M059J (cell line): ENCODE measurements around the gene LRRC4C. TPM values are rescaled to one million over a fixed set of nuclear protein-coding genes. Genes with fewer than 3 reads are reported as not detected.
"Not testable (repeated sequence)": the region's sequence is repeated elsewhere in the genome, so short reads cannot be mapped to it uniquely, and the experiment has no call there.

Experiments
- DNase-seq: peaks from one replicate; pipeline ENCODE4 v3.0.0-alpha.2; 2012; ENCODE audit warnings: low read depth
- total RNA-seq: library from RNA; depleted of rRNA; stranded (reverse); fragments of >200 nt; shearing (Covaris generic); gene quantifications from 2 replicates; pipeline ENCODE4 v1.2.3, GENCODE V29; 2014

LRRC4C gene
- total RNA-seq, 1 experiment from 2014 or later, result 0.17 TPM

- DNase-seq, result no peak
Measured at GRCh38 chr11:40240284-40240683, 1219.2 kb downstream of the LRRC4C start.

GRCh38 chr11:40236526-40236925, 1222.9 kb downstream of the LRRC4C start:
- no peak for DNase-seq

GRCh38 chr11:40235841-40236240, 1223.6 kb downstream of the LRRC4C start:
- DNase-seq, result no peak

- DNase-seq, result no peak
Measured at GRCh38 chr11:40230821-40231220, 1228.6 kb downstream of the LRRC4C start.

- DNase-seq, result no peak
Measured at GRCh38 chr11:40228662-40229061, 1230.8 kb downstream of the LRRC4C start.

GRCh38 chr11:40227730-40228129, 1231.7 kb downstream of the LRRC4C start:
- no peak for DNase-seq

- no peak for DNase-seq
Measured at GRCh38 chr11:40226654-40227053, 1232.8 kb downstream of the LRRC4C start.

GRCh38 chr11:40223596-40224330, 1235.7 kb downstream of the LRRC4C start:
- no peak for DNase-seq

GRCh38 chr11:40219401-40219800, 1240.1 kb downstream of the LRRC4C start:
- DNase-seq, result no peak

GRCh38 chr11:40215556-40215955, 1243.9 kb downstream of the LRRC4C start:
- DNase-seq, result no peak

- DNase-seq, result no peak
Measured at GRCh38 chr11:40207416-40207815, 1252.0 kb downstream of the LRRC4C start.

- no peak for DNase-seq
Measured at GRCh38 chr11:40204228-40204627, 1255.2 kb downstream of the LRRC4C start.

- no peak for DNase-seq
Measured at GRCh38 chr11:40203606-40204005, 1255.8 kb downstream of the LRRC4C start.

GRCh38 chr11:40202589-40203270, 1256.7 kb downstream of the LRRC4C start:
- no peak for DNase-seq

GRCh38 chr11:40192590-40192989, 1266.9 kb downstream of the LRRC4C start:
- not testable (repeated sequence) for DNase-seq

- no peak for DNase-seq
Measured at GRCh38 chr11:40190294-40190693, 1269.2 kb downstream of the LRRC4C start.

- DNase-seq, result no peak
Measured at GRCh38 chr11:40188848-40189247, 1270.6 kb downstream of the LRRC4C start.

GRCh38 chr11:40187295-40187694, 1272.2 kb downstream of the LRRC4C start:
- DNase-seq, result no peak

GRCh38 chr11:40186437-40187263, 1272.8 kb downstream of the LRRC4C start:
- no peak for DNase-seq

GRCh38 chr11:40185793-40186192, 1273.7 kb downstream of the LRRC4C start:
- no peak for DNase-seq

- DNase-seq, result no peak
Measured at GRCh38 chr11:40183073-40184064, 1276.1 kb downstream of the LRRC4C start.
